Measurements from ENCODE around the gene TSPAN11.

TSPAN11 gene

DNA sequence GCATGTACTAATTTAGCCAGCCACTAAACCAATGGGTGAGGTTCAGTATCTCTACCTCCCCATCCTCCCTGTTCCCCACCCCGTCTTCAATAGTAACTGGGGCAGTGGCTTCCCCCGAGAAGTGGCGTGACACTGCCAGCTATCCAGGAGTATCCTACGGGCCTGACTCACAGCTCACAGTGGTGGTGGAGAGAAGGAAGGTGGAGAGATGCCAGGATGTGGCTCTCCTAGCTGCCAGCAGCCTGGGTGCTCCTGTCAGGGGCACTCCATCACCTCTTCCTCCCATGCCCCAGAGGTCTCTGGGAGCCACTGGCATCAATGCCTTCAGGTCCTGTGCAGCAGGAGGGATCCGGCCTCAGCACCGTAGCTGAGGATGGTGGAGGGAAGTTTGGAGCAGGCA is 49.0 kb downstream of the TSPAN11 start:
- H3K4me1 Mint-ChIP-seq = no peaks in the 10 kb centered on the region
- DNase-seq (no peak), ATAC-seq (no peak)
- no peak overlapping the region for H3K4me3 Mint-ChIP-seq
- no peaks in the 10 kb centered on the region for H3K36me3 Mint-ChIP-seq (ENCODE audit: low read depth)
- H3K27me3 Mint-ChIP-seq = peaks cover 9% of the 10 kb centered on the region
- H3K27ac Mint-ChIP-seq = no peak overlapping the region
- H3K9me3 Mint-ChIP-seq = no peaks in the 10 kb centered on the region

DNA sequence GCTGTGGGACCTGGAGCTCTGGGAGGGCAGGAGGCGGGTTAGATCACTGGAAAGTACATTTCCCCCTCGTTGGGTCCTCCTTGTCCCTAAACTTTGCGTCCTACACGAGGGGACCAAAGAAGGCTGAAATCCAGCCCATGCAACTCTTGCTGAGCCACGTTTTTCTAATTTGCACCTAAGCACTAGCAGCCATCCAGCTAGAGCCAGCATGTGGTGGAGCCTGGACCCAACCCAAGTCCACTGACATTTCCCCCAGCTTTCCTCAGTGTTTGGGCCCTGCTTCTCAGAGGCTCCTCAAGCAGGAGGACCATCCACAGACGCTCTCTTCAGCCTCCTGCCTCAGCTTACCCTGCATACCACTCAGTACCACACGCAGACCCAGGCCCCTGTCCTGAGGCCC is 49.7 kb downstream of the TSPAN11 start:
- Mint-ChIP-seq H3K36me3 (ENCODE audit: low read depth) (no peaks in the 10 kb centered on the region), H3K4me3 (no peak overlapping the region), H3K27ac (no peak overlapping the region), H3K9me3 (no peaks in the 10 kb centered on the region), H3K4me1 (no peaks in the 10 kb centered on the region), H3K27me3 (peaks cover 5% of the 10 kb centered on the region)
- DNase-seq = no peak
- no peak for ATAC-seq

DNA sequence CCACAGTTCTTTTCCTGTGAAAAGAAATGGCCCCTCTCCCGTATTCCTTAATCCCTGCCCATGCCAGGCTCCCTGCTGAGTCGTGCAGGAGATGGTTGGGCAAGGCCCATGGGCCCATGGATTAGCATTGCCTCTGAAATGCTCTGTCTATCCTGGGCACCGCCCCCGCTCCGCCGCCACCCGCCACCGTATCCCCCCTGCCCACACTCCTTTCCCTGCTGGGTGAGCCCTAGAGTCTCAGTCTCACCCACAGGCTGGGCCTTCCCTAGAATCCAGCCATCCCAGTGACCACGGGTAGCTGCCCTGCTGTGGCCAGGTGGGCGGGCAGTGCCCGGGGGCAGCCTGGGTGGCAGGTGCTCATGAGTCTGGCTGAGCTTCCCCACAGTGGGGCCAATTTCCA is 50.6 kb downstream of the TSPAN11 start:
- Mint-ChIP-seq H3K4me3 (no peak overlapping the region), H3K27ac (no peak overlapping the region), H3K9me3 (no peaks in the 10 kb centered on the region), H3K36me3 (ENCODE audit: low read depth) (no peaks in the 10 kb centered on the region), H3K4me1 (no peaks in the 10 kb centered on the region), H3K27me3 (peaks cover 4% of the 10 kb centered on the region)
- DNase-seq = no peak
- ATAC-seq = no peak

DNA sequence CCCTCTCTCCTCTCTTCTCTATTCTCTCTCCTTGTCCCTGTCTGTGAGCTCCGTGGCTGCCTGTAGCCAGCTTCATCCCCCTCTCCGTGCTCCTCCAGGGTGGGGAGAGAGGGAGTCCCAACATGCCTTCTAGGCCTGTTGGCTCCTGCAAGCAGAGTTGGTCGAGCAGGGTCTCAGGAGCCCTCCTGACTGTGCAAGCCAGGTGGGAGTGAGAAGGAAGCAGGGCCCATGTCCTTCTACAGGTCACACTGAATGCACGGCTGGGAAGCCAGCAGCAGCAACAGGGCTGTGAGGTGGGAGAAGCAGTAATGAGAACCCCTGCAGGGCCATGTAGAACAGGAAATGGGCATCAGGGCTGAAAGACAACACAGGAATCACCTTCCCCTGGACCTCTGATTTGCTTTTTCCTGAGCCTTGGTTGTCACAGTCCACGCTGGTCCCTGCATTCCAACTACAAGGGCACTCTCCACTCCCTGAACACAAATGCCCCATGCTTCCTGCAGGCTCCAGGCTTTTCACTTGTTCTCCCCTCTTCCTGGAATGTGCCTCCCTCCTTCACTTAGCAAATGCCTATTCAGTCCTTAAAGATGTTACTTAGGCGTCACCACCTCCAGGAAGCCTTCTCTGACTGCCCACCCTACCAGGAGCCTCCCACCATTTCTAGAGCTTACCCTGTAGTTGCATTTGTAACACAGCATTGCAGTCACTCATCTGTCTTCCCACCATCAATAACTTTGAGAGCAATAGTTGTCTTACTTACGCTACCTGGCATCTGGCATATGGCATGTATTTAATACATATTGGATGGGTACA is 51.2 kb downstream of the TSPAN11 start:
- no peak overlapping the region for H3K27ac Mint-ChIP-seq

DNA sequence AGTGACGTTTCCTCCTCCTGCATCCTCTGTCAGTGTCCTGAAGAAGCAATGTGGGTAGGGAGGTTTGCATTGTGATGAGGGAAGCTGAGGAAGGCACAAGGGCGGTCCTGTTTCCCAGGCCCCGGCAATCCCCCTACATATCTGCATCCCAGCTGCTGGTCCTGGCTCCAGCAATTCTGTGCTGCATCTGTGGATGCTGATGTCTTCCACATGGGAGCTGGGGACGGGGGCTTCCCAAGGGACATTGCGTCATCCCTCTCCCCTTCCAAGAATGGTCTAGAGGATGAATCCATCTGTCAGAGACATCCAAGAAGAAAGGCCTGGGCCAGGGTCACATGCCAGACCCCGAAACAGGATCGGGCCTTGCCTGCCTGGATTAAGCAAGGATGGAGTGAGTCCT is 52.1 kb downstream of the TSPAN11 start:
- Mint-ChIP-seq H3K27ac (no peak overlapping the region), H3K9me3 (no peaks in the 10 kb centered on the region), H3K27me3 (no peaks in the 10 kb centered on the region), H3K36me3 (ENCODE audit: low read depth) (no peaks in the 10 kb centered on the region), H3K4me3 (no peak overlapping the region), H3K4me1 (no peaks in the 10 kb centered on the region)
- DNase-seq (no peak), ATAC-seq (no peak)

More for the DNA sequence above, 51.2 kb downstream of the TSPAN11 start:
- no peak for DNase-seq
- no peaks in the 10 kb centered on the region for H3K36me3 Mint-ChIP-seq (ENCODE audit: low read depth)
- no peak for ATAC-seq
- no peaks in the 10 kb centered on the region for H3K4me1 Mint-ChIP-seq
- H3K9me3 Mint-ChIP-seq = no peaks in the 10 kb centered on the region
- H3K27me3 Mint-ChIP-seq = no peaks in the 10 kb centered on the region
- H3K4me3 Mint-ChIP-seq = no peak overlapping the region

DNA sequence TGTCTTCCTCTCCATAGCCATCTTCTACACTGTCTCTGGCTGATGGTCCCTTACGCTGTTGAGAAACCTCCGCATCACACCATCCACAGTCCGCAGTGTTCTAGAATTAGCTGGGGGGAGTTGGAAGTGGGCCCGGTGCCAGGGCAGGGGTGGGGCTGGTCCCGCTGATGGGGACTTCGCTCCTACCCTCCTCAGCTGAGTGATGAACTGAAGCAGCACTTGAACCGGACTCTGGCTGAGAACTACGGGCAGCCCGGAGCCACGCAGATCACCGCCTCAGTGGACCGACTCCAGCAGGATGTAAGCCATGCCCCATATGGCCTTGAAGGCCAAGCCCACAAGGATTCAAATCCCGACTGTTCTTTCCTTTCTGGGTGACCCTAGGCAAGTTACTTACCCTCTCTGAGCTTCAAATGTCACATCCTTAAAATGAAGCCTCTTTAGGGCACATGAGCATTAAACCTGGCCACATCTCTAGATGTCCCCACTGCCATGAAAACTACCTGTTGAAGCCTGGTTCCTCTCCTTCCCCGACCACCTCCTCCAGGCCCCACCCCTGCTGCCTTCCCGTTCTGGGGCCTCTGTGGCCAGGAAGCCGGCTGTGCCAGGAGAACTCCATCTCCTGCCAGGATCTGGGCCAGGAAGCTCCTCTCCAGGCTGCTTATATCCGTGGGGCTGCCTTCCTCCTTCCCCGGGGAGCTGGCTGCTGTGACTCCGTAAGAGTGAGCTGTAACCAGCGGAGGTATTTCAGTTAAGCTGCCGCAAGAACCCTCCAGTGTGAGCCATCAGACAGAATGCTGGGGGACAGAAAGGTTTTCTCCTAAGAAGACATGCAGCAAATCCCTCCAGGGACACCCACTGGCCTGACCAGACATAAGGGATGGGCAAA is 53.1 kb downstream of the TSPAN11 start:
- no peaks in the 10 kb centered on the region for H3K4me1 Mint-ChIP-seq
- H3K27ac Mint-ChIP-seq = no peak overlapping the region
- H3K27me3 Mint-ChIP-seq = no peaks in the 10 kb centered on the region
- DNase-seq = no peak
- H3K36me3 Mint-ChIP-seq (ENCODE audit: low read depth) = no peaks in the 10 kb centered on the region
- H3K4me3 Mint-ChIP-seq = no peak overlapping the region
- no peaks in the 10 kb centered on the region for H3K9me3 Mint-ChIP-seq
- ATAC-seq = no peak

- no peaks in the 10 kb centered on the region for H3K27me3 Mint-ChIP-seq
- no peaks in the 10 kb centered on the region for H3K4me1 Mint-ChIP-seq
- DNase-seq (no peak), ATAC-seq (no peak)
- H3K27ac Mint-ChIP-seq = no peak overlapping the region
- no peaks in the 10 kb centered on the region for H3K9me3 Mint-ChIP-seq
- H3K36me3 Mint-ChIP-seq (ENCODE audit: low read depth) = no peaks in the 10 kb centered on the region
- no peak overlapping the region for H3K4me3 Mint-ChIP-seq
Measured at GRCh38 chr12:30980955-30981662, 54.6 kb downstream of the TSPAN11 start.

DNA sequence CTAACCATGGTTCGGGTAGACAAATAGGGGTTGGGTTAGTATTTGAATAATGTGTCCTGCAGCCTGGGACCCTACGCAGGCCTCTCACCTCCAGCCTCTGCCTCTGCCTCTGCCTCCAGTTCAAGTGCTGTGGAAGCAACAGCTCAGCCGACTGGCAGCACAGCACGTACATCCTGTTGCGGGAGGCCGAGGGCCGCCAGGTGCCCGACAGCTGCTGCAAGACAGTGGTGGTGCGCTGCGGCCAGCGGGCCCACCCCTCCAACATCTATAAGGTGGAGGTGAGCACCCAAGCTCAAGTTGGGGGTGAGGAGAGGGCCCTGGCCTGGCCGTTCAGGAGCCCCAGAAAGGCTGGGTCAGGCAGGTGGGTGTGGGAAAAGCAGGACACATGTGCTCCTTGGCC is 55.9 kb downstream of the TSPAN11 start:
- Mint-ChIP-seq H3K36me3 (ENCODE audit: low read depth) (no peaks in the 10 kb centered on the region), H3K4me3 (no peak overlapping the region), H3K4me1 (no peaks in the 10 kb centered on the region), H3K27ac (no peak overlapping the region), H3K27me3 (no peaks in the 10 kb centered on the region), H3K9me3 (no peaks in the 10 kb centered on the region)
- ATAC-seq (no peak), DNase-seq (no peak)

DNA sequence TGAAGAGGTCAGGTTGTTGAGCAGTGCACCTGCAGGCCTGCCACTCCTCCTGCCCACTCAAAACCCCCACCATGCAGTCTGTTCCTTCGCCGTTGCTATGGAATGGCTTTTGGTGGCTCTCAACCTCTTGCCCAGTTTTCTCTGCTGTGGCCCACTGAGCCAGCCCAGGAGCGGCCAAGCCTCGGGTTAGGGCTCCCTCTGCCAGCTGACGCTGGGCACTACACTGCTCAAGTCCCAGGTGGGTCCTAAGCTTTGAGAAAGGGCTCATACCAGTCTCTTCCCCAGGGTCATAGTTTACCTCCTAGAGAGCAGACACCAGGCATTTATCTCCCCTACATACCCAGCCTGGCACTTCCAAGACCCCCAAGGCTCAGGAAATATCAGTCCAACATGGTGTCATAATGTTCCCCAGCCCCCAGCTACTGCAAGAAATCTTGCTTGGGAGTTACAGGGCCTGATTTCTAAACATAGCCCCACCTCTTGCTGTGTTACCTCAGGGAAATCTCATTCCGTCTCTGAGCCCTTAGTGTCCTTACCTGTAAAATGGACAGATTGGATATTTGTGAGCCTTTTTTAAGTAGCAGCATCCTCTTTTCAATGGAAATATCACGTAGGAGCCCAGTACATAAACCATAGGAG is 59.4 kb downstream of the TSPAN11 start:
- Mint-ChIP-seq H3K4me1 (no peaks in the 10 kb centered on the region), H3K9me3 (no peaks in the 10 kb centered on the region), H3K36me3 (ENCODE audit: low read depth) (no peaks in the 10 kb centered on the region), H3K27me3 (no peaks in the 10 kb centered on the region), H3K4me3 (no peak overlapping the region), H3K27ac (no peak overlapping the region)
- DNase-seq (peak; percentile 41), ATAC-seq (peak; percentile 27)

- ATAC-seq (no peak), DNase-seq (no peak)
- Mint-ChIP-seq H3K27me3 (no peaks in the 10 kb centered on the region), H3K9me3 (no peaks in the 10 kb centered on the region), H3K4me1 (no peaks in the 10 kb centered on the region), H3K36me3 (ENCODE audit: low read depth) (no peaks in the 10 kb centered on the region), H3K4me3 (no peak overlapping the region), H3K27ac (no peak overlapping the region)
Measured at GRCh38 chr12:30988086-30988485, 61.5 kb downstream of the TSPAN11 start.

DNA sequence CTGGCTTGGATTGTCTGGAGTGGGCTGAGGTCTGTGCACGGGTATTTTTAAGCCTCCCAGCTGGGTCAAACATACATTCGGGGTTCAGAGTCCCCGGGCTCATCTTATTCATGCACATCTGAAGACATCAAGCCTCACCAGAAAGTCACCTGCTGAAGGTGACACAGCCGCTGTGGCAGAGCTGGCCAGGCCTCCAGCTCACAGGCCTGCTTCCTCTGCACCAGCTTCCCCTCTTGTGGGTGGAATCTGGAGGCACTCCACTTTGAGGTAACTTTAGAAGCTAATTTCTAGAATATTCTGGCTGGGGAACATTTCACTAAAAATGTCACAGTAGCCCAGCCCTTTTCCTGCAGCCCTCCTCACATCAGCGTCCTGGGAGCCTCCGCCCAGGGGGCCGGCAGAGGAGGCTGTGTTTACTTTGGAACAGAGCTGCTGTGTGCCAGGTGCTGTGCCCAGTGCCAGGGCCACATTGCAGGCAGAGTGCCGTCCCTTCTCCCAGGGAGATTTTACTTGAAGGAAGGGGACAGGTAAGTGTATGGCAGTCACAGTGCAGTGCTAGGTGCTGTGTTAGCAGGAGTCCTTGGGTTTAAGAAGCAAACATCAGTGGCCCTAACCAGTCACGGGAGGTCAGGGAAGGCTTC is 62.2 kb downstream of the TSPAN11 start:
- no peak for ATAC-seq
- H3K4me1 Mint-ChIP-seq = no peaks in the 10 kb centered on the region
- H3K9me3 Mint-ChIP-seq = no peaks in the 10 kb centered on the region
- no peaks in the 10 kb centered on the region for H3K27me3 Mint-ChIP-seq
- H3K4me3 Mint-ChIP-seq = no peak overlapping the region
- no peak overlapping the region for H3K27ac Mint-ChIP-seq
- no peaks in the 10 kb centered on the region for H3K36me3 Mint-ChIP-seq (ENCODE audit: low read depth)
- no peak for DNase-seq

DNA sequence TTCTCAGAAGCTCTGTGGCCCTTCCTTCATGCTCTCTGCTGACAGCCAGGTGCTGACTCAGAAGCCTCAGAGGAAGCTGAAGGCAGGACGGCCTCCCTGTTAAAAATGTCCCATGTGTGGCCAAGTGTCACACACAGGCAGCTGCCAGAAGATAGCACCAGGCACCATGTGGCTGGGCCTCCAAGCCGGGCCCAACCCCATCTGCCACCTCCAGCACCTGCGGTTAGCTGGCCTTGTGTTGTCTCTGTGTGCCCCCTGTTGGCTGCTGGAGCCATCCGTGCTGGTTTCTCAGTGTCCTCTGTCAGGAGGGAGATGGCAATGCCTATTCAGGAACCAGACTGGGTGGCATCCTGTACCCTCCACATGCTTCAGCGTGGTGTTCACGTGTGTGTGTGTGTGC is 63.2 kb downstream of the TSPAN11 start:
- Mint-ChIP-seq H3K36me3 (ENCODE audit: low read depth) (no peaks in the 10 kb centered on the region), H3K4me3 (no peak overlapping the region), H3K9me3 (no peaks in the 10 kb centered on the region), H3K4me1 (no peaks in the 10 kb centered on the region), H3K27me3 (no peaks in the 10 kb centered on the region), H3K27ac (no peak overlapping the region)
- DNase-seq (no peak), ATAC-seq (peak; percentile 26)

GRCh38 chr12:30990316-30990715 is 63.8 kb downstream of the TSPAN11 start:
- DNase-seq (no peak), ATAC-seq (no peak)
- Mint-ChIP-seq H3K27ac (no peak overlapping the region), H3K9me3 (no peaks in the 10 kb centered on the region), H3K27me3 (no peaks in the 10 kb centered on the region), H3K4me1 (no peaks in the 10 kb centered on the region), H3K4me3 (no peak overlapping the region), H3K36me3 (ENCODE audit: low read depth) (no peaks in the 10 kb centered on the region)

GRCh38 chr12:30990776-30991175 is 64.2 kb downstream of the TSPAN11 start:
- no peak for DNase-seq
- Mint-ChIP-seq H3K36me3 (ENCODE audit: low read depth) (no peaks in the 10 kb centered on the region), H3K4me1 (no peaks in the 10 kb centered on the region), H3K27me3 (no peaks in the 10 kb centered on the region), H3K4me3 (no peak overlapping the region), H3K9me3 (no peaks in the 10 kb centered on the region), H3K27ac (no peak overlapping the region)
- no peak for ATAC-seq

All from activated naive CD8-positive, alpha-beta T cell treated with anti-CD3 and anti-CD28 coated beads, Interleukin-2, amount 50 U/mL, for 24 hours (primary cell).